ENCODE results near the gene ZBED2. TPM values are rescaled to one million over a fixed set of nuclear protein-coding genes. Genes with fewer than 3 reads are reported as not detected.

The ZBED2 gene
- total RNA-seq, 1 experiment from 2014 or later = 0.69 TPM

DNA sequence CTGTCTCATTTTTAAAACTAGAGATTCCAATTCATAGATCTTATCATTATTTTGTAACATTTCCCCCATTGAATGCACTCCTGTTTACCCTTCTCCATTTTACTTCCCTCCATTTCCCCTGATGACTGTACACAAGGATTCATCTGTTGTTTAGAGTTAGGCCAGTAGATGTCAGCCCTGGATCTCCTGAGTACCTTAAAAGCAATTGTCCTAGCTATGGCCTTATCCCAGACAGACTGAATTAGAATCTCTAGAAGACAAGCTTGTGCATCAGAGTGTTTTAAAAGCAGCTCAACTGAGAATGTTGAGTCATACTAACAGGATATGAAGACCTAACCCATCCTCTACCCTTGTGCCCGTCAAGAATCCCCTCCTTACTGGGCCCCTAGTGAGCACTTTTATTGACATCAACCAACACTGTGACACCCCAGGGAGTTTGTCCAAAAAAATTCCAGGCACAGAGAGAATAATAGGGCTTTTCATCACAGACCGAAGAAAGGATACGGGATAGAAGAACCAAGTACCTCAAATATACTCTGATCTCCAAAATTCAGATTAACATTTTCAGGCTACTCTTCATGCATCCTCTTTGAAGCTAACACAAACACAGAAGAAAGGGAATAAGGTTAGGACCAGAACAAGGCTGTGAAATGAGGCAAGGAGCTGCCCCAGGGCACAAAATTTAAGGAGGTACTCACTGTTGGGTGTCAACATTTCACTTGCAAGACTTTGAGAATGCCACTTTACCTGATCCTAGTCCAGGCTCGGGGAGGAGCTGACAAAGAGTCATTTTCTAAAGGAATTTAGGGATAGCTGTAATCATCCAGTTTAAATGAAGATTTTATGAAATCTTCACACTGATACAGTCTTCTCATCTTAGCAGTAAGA is 17.1 kb downstream of the ZBED2 start:
- Histone ChIP-seq H3K9me3 (ENCODE audit: low read length) (no peaks in the 10 kb centered on the region), H2AFZ (ENCODE audit: low read length) (peak overlapping the region; percentile 36), H3K4me3 (ENCODE audit: low read length) (no peak overlapping the region), H3K9me2 (replicated peaks; ENCODE audit: low read length) (no peaks in the 10 kb centered on the region), H3K4me2 (ENCODE audit: low read length) (no peak overlapping the region), H3K79me2 (ENCODE audit: low read length) (no peaks in the 10 kb centered on the region), H4K20me1 (ENCODE audit: low read length) (no peaks in the 10 kb centered on the region), H3K27ac (ENCODE audit: low read length) (no peak overlapping the region), H3K36me3 (ENCODE audit: low read depth, low read length) (no peaks in the 10 kb centered on the region), H3F3A (ENCODE audit: low read length, unreplicated experiment) (peaks cover 7% of the 10 kb centered on the region), H3K4me1 (ENCODE audit: insufficient read depth, low read length) (peaks cover 45% of the 10 kb centered on the region), H3K27me3 (ENCODE audit: low read length) (no peaks in the 10 kb centered on the region), H3K9ac (ENCODE audit: low read length) (no peak overlapping the region)
- ATAC-seq = peak; percentile 83
- no TSS peak for BruUV-seq (replicated peaks)
- intact Hi-C loops (cut with micrococcal nuclease) = loop anchor here (1.0 to 5.0 kb wide), 6 partner anchors 38 to 399 kb away; partner anchors contain the start of gene ABHD10
- TF ChIP-seq, protein P1, sequence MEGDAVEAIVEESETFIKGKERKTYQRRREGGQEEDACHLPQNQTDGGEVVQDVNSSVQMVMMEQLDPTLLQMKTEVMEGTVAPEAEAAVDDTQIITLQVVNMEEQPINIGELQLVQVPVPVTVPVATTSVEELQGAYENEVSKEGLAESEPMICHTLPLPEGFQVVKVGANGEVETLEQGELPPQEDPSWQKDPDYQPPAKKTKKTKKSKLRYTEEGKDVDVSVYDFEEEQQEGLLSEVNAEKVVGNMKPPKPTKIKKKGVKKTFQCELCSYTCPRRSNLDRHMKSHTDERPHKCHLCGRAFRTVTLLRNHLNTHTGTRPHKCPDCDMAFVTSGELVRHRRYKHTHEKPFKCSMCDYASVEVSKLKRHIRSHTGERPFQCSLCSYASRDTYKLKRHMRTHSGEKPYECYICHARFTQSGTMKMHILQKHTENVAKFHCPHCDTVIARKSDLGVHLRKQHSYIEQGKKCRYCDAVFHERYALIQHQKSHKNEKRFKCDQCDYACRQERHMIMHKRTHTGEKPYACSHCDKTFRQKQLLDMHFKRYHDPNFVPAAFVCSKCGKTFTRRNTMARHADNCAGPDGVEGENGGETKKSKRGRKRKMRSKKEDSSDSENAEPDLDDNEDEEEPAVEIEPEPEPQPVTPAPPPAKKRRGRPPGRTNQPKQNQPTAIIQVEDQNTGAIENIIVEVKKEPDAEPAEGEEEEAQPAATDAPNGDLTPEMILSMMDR (conservative IDR thresholded peaks at IDR 0.05; ENCODE audit: low read depth, low read length) = peak; percentile 95
- TF ChIP-seq EZH2phosphoT487 (IDR thresholded peaks at IDR 0.05; ENCODE audit: borderline replicate concordance, low read length) (no peak), EZH2 (IDR thresholded peaks at IDR 0.05; ENCODE audit: low read length, unreplicated experiment) (no peak)
- peak; percentile 93 for DNase-seq
- ChIA-PET POLR2A (ENCODE audit: unreplicated experiment) (interaction anchor here (0.5 to 0.6 kb wide), 3 partner anchors 66 to 112 kb away, joined by 3 to 4 read pairs (median 4); no protein-coding TSS in a partner anchor), CTCF (interaction anchor here (0.6 to 2.2 kb wide), 16 partner anchors 24 to 983 kb away, joined by 3 to 28 read pairs (median 4); no protein-coding TSS in a partner anchor)

DNA sequence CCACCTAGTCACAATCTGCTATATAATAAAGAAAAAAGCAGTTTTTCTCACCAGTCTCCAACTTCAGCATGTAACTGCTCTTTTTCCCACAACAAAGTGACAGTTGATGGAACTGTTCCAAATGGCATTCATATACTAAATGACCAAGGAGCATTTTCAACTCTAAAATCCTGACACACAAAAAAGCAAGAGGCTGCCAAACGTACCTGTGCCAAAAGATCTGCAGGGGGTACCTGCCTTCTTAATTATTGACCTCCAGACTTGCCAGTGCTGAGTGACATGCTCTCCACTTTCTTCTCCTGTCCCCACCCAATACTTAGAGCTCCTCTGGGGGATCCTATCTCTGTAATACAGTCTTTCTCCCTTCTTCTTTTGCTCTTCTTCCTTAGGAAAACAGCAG is 18.0 kb downstream of the ZBED2 start:
- Histone ChIP-seq H2AFZ (ENCODE audit: low read length) (peak overlapping the region; percentile 36), H3K36me3 (ENCODE audit: low read depth, low read length) (no peaks in the 10 kb centered on the region), H4K20me1 (ENCODE audit: low read length) (no peaks in the 10 kb centered on the region), H3K4me2 (ENCODE audit: low read length) (no peak overlapping the region), H3K79me2 (ENCODE audit: low read length) (no peaks in the 10 kb centered on the region), H3F3A (ENCODE audit: low read length, unreplicated experiment) (peaks cover 7% of the 10 kb centered on the region), H3K27ac (ENCODE audit: low read length) (no peak overlapping the region), H3K4me1 (ENCODE audit: insufficient read depth, low read length) (peaks cover 36% of the 10 kb centered on the region), H3K27me3 (ENCODE audit: low read length) (no peaks in the 10 kb centered on the region), H3K9me3 (ENCODE audit: low read length) (no peaks in the 10 kb centered on the region), H3K9ac (ENCODE audit: low read length) (no peak overlapping the region), H3K9me2 (replicated peaks; ENCODE audit: low read length) (no peaks in the 10 kb centered on the region), H3K4me3 (ENCODE audit: low read length) (no peak overlapping the region)
- ChIA-PET CTCF (interaction anchor here (1.0 to 2.2 kb wide), 8 partner anchors 25 to 283 kb away, joined by 3 to 28 read pairs (median 6); no protein-coding TSS in a partner anchor), POLR2A (ENCODE audit: unreplicated experiment) (no interaction called here)
- DNase-seq (no peak), ATAC-seq (no peak)
- intact Hi-C loops (cut with micrococcal nuclease) = loop anchor here (1.0 to 5.0 kb wide), 4 partner anchors 92 to 400 kb away; partner anchors contain the start of gene ABHD10
- TF ChIP-seq, protein P1 (conservative IDR thresholded peaks at IDR 0.05; ENCODE audit: low read depth, low read length) = no peak
- BruUV-seq (replicated peaks) = no TSS peak
